ENCODE measurements around the gene ZKSCAN2.

DNA sequence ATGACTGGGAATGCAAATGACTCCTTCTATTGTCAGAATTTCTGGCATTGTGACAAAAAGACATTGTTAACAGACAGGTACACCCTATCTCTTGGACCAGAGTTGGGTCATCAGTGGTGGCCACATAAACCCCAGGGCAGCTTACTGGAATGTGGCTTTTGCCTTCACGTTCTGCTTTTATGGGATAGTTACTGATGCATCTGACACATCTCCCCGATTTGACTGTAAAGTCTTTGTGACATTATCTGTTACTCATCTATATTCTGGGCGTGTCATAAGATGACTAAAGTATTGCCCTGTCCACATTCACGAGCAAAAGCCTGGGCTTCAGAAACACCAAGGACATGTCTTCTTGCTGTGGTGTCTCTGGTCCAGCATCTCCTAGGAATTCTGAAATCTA, 59.6 kb downstream of the ZKSCAN2 start:
- TF ChIP-seq CTCF (IDR thresholded peaks at IDR 0.05) (no peak), POLR2A (IDR thresholded peaks at IDR 0.05) (no peak), EP300 (IDR thresholded peaks at IDR 0.05; ENCODE audit: low read depth) (no peak), POLR2AphosphoS5 (IDR thresholded peaks at IDR 0.05) (no peak)
